Upper lobe of left lung (tissue), 4 donors: Measurements from ENCODE around the gene SLC25A1.

Source experiments
- CTCF ChIP-seq, 6 experiments: fragments of 450-650 bp in 4 of 6; fragments of 200-600 bp in 2 of 6; sonication (generic) in 2 of 6; IDR thresholded peaks; one replicate each; pipeline ENCODE4 v1.5.1; 2016 to 2019; ENCODE audit warnings: antibody characterized with exemption in 6 of 6
- POLR2AphosphoS5 ChIP-seq, 2 donors: sonication (generic); formaldehyde crosslinking; IDR thresholded peaks; one replicate each; pipeline ENCODE4 v1.5.1; 2017; ENCODE audit warnings: antibody characterized with exemption in 2 of 2

- TF ChIP-seq CTCF (IDR thresholded peaks at IDR 0.05) (no peak), POLR2AphosphoS5 (IDR thresholded peaks at IDR 0.05) (no peak)
These were observed 43.7 kb downstream of the SLC25A1 start for GRCh38 chr22:19134874-19135273.
